Activated naive CD4-positive, alpha-beta T cell treated with Interleukin-2 at 50 U/mL for 16 hours (primary cell): ENCODE data around the gene SERTM1.

Experiments used
- DNase-seq: peaks from one replicate; pipeline ENCODE4 v3.0.0-alpha.2; 2020

SERTM1 gene

GRCh38 chr13:36673838-36674326 is at the start of gene SERTM1:
TSS of gene SERTM1 (plus strand) at chr13:36674020. CDS start at chr13:36695079, 21,059 bp downstream.
- no peak for DNase-seq

DNA sequence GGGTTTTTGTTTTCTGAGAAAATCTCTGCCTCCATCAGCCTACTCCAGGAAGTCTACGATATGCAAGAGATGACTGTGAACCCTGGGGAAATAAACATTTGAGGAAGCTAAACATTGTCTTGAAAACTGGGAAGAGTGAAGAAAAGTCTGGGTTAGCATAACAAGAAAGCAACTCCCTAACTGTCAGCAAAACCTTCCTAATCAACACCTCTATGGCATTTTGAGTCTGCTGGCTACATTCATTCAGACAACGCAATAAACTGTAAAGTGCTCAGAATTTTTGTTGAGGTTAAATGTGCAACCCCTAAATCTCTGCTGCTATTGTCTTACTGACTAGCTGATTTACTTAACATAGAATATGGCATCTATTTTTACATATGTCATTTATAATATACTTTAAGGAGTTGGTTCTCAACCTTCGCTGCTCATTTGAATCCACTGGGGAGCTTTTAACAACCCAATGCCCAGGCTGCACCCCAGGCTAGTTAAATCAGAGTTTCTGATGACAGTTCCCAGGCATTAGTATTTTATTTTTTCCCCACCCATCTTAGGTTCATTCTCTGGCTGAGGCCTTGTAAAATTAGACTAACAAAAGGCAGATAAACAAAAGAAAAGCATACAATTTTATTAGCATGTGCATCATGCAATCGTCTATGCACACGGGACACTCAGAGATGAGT is 45.3 kb upstream of the SERTM1 start:
- no peak for DNase-seq

DNA sequence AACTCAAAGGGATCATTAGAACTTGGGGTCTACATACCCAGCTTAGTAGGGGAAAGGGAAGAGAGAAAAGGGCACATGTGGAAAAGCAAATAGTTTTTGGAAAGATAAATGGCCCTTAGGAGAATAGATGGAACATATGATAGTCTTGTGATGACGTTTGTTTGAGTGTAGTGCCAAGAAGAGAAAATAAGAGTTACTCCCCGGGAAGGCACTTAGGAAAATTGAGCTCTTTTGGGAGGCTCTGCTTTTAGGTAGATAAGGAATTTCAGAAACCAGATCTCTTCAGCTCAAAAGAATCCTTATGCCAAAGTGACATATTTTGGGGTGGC is 44.8 kb upstream of the SERTM1 start:
- DNase-seq, result no peak

DNA sequence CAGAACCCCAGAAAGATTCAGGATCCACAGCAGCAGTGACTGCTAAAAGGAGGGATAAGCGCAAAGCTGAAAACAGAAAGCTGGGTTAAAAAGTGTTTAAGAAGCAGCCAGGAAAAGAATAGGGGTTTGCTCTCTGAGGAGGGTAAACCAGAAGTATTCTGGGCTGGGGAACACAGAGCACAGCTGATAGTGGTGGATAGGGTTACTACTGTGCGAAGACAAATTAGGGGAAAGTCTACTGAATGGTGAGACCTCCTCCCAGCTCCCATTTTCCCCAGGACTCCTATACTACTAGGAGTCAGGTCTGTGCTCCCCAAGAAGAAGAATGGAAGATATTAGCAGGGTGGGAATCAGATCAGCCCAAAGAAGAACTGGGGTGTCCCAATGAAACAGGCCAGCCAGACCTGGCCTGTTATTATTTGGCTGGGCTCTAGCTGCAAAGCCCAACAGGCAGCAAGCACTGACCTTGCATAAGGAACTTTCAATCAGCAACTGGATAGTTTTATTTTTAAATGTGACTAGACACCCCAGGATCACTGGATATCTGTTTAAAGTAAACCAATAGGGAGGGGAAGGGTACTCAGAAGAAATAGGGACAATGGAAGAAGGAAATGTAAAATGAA is 43.5 kb upstream of the SERTM1 start:
- no peak for DNase-seq

GRCh38 chr13:36639610-36640009 is 34.2 kb upstream of the SERTM1 start:
- no peak for DNase-seq

DNA sequence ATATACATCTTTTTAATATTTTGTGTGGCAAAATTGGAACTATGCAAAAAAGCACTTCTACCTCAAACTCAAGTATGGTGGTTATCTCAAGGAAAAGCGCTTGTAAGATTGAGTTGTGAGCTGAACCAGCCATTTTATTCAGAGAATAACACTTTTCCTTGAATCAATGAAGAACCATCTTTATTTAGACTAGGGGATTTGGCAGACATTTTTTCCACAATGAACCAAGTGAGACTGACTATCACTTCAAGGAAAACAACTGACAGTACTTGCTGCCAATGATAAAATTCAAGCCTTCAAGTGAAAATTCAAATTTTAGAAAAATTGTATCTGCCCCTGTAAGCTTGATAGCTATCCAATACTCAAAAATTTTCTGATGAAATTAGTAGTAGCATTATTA is 23.2 kb upstream of the SERTM1 start:
- no peak for DNase-seq

DNA sequence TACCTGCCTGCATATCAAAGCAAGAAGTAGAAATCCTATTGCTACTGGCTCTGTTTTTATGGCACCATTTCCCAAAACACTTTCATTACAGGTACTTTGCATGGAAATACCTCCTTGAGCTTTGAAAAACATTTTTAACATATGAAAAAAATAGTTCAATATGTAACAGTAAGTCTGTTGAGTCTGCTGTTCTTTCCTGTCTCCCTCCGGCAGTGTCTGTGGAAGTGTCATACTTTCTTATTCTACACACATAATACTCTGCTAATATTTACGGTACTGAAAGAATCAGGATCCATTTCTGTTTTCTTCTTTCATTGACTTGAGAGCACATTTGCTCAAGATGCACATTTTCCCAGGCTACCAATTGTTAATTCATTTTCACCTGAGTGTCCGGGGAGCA is 8.2 kb upstream of the SERTM1 start:
- no peak for DNase-seq

GRCh38 chr13:36666477-36667229 is 7.2 kb upstream of the SERTM1 start:
- DNase-seq, result no peak

- DNase-seq, result no peak
Observed at GRCh38 chr13:36668316-36668715, 5.5 kb upstream of the SERTM1 start.

DNA sequence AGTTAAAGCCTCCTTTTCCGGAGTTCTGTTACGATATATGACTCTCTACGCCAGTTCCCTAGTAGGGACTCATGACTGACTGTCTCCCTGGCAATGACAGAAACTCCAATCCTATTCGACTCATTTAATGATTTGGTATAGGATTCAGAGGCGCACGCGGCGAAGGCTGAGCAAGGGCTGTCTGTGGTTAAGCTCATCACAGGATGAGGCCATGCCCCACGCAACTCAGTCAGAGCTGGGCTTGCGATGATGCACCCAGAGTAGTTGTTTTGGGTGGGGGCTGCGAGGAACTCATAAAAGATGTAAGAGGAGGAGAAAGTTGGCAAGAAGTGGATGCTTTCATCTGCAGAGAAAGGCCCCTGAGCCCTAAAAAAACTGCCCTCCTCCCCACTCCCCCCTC is 468 bp upstream of the SERTM1 start:
- no peak for DNase-seq

GRCh38 chr13:36674337-36675212 is 755 bp downstream of the SERTM1 start:
- DNase-seq, result no peak

DNA sequence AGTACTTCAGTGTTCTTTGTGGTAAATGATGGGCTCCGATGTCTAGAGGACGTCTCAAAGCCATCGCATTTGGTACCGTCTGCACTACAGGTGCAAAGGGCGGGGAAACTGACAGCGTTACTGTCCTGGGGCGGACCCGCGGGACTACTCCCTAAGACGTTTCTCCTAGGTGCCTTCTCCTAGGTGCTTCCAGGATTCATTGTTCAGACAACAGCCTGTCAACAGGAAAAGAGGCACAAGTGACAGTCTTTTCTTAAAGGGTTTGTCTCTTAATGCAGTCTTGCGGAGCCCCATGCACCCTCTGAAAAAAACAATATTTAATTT is 1.4 kb downstream of the SERTM1 start:
- DNase-seq, result no peak

DNA sequence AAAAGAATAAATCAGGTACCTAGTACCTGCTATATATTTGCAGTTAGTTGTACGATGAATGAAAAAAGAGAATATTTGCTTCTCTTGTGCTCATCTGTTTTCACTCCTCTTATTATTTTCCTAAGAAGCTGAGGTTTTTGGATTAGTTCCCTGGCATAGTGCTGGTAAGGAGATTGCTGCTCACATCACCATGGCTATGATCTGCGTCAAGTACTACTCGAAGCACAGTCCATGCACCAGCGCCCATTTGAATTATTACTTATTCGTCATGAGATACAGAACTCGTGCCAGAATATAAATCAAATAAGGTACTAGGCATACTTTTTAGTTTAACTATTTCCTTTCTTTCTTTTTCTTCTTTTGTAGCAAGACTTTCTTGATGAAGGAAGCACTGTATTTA is 7.1 kb downstream of the SERTM1 start:
- no peak for DNase-seq

GRCh38 chr13:36681894-36682624 is 8.2 kb downstream of the SERTM1 start:
- DNase-seq, result no peak

GRCh38 chr13:36683701-36684100 is 9.9 kb downstream of the SERTM1 start:
- no peak for DNase-seq

DNA sequence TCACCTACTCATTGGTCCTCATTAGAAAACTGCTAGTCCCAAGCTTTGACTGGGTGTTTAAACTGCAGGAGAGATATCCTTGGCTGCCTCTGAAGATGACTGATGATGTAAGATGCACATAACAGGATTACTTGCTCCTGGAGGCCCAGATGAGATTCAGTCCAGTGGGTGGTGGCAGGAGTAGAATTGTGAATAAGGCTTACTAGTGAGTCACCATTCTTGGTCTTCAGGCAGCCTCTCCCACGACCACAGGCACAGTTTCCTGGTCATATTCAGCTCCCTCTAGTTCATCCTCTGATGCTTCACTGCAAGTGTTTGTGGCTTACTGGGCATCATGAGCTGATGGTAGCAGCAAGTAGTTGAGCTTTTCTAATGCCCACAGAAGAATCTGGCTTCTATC is 12.1 kb downstream of the SERTM1 start:
- DNase-seq, result no peak

- DNase-seq, result no peak
Observed at GRCh38 chr13:36696410-36697010, 22.7 kb downstream of the SERTM1 start.

GRCh38 chr13:36700170-36700569 is 26.4 kb downstream of the SERTM1 start:
- no peak for DNase-seq

DNA sequence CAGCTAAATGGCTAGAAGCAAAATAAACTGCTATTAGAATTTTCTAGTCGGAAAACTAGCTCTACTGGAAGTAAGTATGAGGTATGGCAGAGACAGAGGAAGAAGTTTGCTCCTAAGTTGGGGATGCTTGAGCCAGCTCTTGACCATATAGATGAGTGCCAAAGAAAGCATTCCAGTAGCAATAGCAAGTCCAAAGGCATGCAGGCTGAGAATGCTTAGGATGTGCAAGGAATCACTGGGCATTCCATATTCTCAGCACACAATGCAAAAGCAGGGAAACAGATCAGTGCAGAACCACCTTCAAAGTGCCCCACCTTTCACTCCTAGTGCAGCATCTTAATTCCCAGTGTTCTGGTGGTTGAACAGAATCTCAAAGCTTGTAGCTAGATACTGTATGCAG is 32.9 kb downstream of the SERTM1 start:
- DNase-seq, result no peak

DNA sequence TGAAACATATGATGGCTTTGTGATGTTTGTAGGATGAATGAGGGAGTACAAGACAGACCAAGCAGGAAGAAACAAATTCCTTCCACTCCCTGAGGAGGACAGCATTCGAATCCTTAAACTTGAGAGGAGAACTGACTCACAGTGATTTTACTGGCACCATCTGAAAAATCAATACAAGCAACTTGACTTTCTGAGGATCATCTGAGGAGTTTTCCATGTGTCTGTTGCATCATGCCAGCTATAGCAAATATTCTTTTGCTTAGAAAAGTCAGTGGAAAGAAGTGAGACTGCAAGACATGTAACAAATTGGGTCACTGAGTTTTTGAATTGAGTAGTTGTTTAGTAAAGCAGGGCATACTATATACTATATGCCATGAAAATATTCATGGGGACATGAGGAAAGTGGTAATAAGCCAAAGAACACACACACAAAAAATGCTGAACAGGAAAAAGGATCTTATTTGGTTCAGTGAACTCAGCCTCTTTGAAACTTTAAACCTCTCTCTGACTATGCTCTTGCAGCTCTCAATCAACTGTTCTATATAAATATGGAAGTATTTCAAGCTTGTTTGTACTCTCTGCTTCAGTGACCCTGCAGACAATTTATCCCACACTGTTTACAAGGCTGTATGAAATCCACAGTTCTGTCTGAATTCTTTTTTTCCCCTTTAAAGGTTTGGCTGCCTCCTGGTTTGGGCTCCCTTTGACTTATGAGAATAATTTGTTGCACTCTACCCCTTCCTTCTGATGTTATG is 35.5 kb downstream of the SERTM1 start:
- no peak for DNase-seq

DNA sequence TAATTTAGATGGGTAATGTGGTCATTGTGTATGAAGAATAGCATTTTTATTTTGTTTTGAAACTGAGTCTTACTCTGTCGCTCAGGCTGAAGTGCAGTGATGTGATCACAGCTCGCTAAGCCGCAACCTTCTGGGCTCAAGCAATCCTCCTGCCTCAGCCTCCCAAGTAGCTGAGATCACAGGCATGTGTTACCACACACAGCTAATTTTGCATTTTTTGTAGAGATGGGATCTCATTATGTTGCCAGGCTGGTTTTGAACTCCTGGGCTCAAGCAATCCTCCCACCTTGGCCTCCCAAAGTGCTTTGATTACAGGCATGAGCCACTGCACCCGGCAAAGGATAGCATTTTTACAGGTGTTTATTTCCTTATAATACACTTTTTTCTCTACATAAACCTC is 36.6 kb downstream of the SERTM1 start:
- DNase-seq, result no peak
